ENCODE measurements around the gene DCAF11. TPM values are rescaled to one million over a fixed set of nuclear protein-coding genes. Genes with fewer than 3 reads are reported as not detected.
A peak's percentile ranks its signal among the peaks of the same experiment; 100 is the strongest.

DCAF11 gene
- total and polyA plus RNA-seq, 2 of the 13 experiments (the other 11 are each of a cell fraction or from before 2014, with no cell fraction given), result 150 to 257 TPM

- TF ChIP-seq, protein P1, sequence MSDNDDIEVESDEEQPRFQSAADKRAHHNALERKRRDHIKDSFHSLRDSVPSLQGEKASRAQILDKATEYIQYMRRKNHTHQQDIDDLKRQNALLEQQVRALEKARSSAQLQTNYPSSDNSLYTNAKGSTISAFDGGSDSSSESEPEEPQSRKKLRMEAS (IDR thresholded peaks at IDR 0.05), result no peak
- TF ChIP-seq FOXK1 (CRISPR knock-in tag; IDR thresholded peaks at IDR 0.05; ENCODE audit: borderline replicate concordance, low read depth), result no peak
- no peak for TF ChIP-seq ZNF547 (CRISPR knock-in tag; IDR thresholded peaks at IDR 0.05)
- TF ChIP-seq ZNF747 (CRISPR knock-in tag; IDR thresholded peaks at IDR 0.05; ENCODE audit: borderline replicate concordance), result peak; percentile 51; the same call in 1 of the 2 replicates
- no peak for TF ChIP-seq ZNF589 (CRISPR knock-in tag; conservative IDR thresholded peaks at IDR 0.05)
- TF ChIP-seq HHEX (CRISPR knock-in tag; IDR thresholded peaks at IDR 0.05), result no peak
- TF ChIP-seq ZNF484 (CRISPR knock-in tag; IDR thresholded peaks at IDR 0.05; ENCODE audit: borderline replicate concordance, low read depth), result no peak
- no peak for TF ChIP-seq ZNF749 (CRISPR knock-in tag; IDR thresholded peaks at IDR 0.05; ENCODE audit: borderline replicate concordance)
- no peak for TF ChIP-seq BCL6 (CRISPR knock-in tag; IDR thresholded peaks at IDR 0.05)
- no peak for TF ChIP-seq E2F5 (CRISPR knock-in tag; conservative IDR thresholded peaks at IDR 0.05)
- no peak for TF ChIP-seq JUNB (CRISPR knock-in tag; IDR thresholded peaks at IDR 0.05; ENCODE audit: borderline replicate concordance)
- TF ChIP-seq, protein P2, sequence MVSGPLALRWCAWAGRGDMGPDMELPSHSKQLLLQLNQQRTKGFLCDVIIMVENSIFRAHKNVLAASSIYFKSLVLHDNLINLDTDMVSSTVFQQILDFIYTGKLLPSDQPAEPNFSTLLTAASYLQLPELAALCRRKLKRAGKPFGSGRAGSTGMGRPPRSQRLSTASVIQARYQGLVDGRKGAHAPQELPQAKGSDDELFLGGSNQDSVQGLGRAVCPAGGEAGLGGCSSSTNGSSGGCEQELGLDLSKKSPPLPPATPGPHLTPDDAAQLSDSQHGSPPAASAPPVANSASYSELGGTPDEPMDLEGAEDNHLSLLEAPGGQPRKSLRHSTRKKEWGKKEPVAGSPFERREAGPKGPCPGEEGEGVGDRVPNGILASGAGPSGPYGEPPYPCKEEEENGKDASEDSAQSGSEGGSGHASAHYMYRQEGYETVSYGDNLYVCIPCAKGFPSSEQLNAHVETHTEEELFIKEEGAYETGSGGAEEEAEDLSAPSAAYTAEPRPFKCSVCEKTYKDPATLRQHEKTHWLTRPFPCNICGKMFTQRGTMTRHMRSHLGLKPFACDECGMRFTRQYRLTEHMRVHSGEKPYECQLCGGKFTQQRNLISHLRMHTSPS (CRISPR knock-in tag; IDR thresholded peaks at IDR 0.05; ENCODE audit: low read depth), result no peak
- peak; percentile 80; the same call in 1 of the 2 replicates for TF ChIP-seq ZIK1 (CRISPR knock-in tag; IDR thresholded peaks at IDR 0.05; ENCODE audit: borderline replicate concordance, low read depth)
- TF ChIP-seq ZNF780A (CRISPR knock-in tag; IDR thresholded peaks at IDR 0.05), result no peak
- TF ChIP-seq, protein P3, sequence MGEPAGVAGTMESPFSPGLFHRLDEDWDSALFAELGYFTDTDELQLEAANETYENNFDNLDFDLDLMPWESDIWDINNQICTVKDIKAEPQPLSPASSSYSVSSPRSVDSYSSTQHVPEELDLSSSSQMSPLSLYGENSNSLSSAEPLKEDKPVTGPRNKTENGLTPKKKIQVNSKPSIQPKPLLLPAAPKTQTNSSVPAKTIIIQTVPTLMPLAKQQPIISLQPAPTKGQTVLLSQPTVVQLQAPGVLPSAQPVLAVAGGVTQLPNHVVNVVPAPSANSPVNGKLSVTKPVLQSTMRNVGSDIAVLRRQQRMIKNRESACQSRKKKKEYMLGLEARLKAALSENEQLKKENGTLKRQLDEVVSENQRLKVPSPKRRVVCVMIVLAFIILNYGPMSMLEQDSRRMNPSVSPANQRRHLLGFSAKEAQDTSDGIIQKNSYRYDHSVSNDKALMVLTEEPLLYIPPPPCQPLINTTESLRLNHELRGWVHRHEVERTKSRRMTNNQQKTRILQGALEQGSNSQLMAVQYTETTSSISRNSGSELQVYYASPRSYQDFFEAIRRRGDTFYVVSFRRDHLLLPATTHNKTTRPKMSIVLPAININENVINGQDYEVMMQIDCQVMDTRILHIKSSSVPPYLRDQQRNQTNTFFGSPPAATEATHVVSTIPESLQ (CRISPR knock-in tag; conservative IDR thresholded peaks at IDR 0.05), result no peak
- TF ChIP-seq GZF1 (CRISPR knock-in tag; IDR thresholded peaks at IDR 0.05), result no peak
- TF ChIP-seq MAZ (IDR thresholded peaks at IDR 0.05; ENCODE audit: borderline replicate concordance, low read depth, low read length), result no peak
- TF ChIP-seq MAZ (CRISPR knock-in tag; IDR thresholded peaks at IDR 0.05; ENCODE audit: low read depth), result no peak
- TF ChIP-seq HMGXB3 (CRISPR knock-in tag; IDR thresholded peaks at IDR 0.05; ENCODE audit: borderline replicate concordance), result no peak
- no peak for TF ChIP-seq SRSF1 (optimal IDR thresholded peaks at IDR 0.05; ENCODE audit: low read depth, low read length)
- no peak for TF ChIP-seq ZNF136 (CRISPR knock-in tag; IDR thresholded peaks at IDR 0.05; ENCODE audit: low read depth)
Observed at GRCh38 chr14:24096545-24097181, 17.9 kb upstream of the DCAF11 start (continued).
